DOHH2 (cell line): ENCODE data around the gene FGF22.

Source experiments
- H3F3A ChIP-seq: fragments of 200-600 bp; sonication (generic), shearing (Covaris generic); 2 replicates; pipeline ENCODE4 v1.6.0; 2016; ENCODE audit warnings: antibody characterized with exemption, mild to moderate bottlenecking; ENCODE audit not compliant: control insufficient read depth, insufficient read depth
- H3K27ac ChIP-seq: fragments of 200-600 bp; sonication (generic); 2 replicates; pipeline ENCODE4 v1.5.1; 2014; ENCODE audit warnings: low read depth, mild to moderate bottlenecking, low read length, moderate library complexity
- H3K27me3 ChIP-seq: fragments of 200-600 bp; sonication (generic); 2 replicates; pipeline ENCODE4 v1.6.1; 2014; ENCODE audit warnings: mild to moderate bottlenecking, low read length, mixed read lengths; ENCODE audit not compliant: control insufficient read depth
- H3K36me3 ChIP-seq: fragments of 200-600 bp; sonication (generic); 2 replicates; pipeline ENCODE4 v1.6.1; 2014; ENCODE audit warnings: mild to moderate bottlenecking, low read length, moderate library complexity, mixed read lengths; ENCODE audit not compliant: control insufficient read depth
- H3K4me1 ChIP-seq: fragments of 200-600 bp; sonication (generic); 2 replicates; pipeline ENCODE4 v1.6.1; 2014; ENCODE audit warnings: mild to moderate bottlenecking, low read length, mixed read lengths; ENCODE audit not compliant: control insufficient read depth
- H3K4me2 ChIP-seq: fragments of 200-600 bp; sonication (generic); 2 replicates; pipeline ENCODE4 v1.6.0; 2014; ENCODE audit warnings: mild to moderate bottlenecking, low read length, moderate library complexity
- H3K4me3 ChIP-seq: fragments of 200-600 bp; sonication (generic); 2 replicates; pipeline ENCODE4 v1.5.1; 2014; ENCODE audit warnings: mild to moderate bottlenecking, low read length, mixed read lengths
- H3K79me2 ChIP-seq: fragments of 200-600 bp; sonication (generic); 2 replicates; pipeline ENCODE4 v1.6.1; 2014; ENCODE audit warnings: mild to moderate bottlenecking, low read length, mixed read lengths; ENCODE audit not compliant: control insufficient read depth
- H3K9me2 ChIP-seq: fragments of 200-600 bp; sonication (generic); replicated peaks from 2 replicates; pipeline ENCODE4 v1.6.1; 2014; ENCODE audit warnings: mild to moderate bottlenecking, low read length, mixed read lengths; ENCODE audit not compliant: control insufficient read depth
- H3K9me3 ChIP-seq: fragments of 200-600 bp; sonication (generic); 2 replicates; pipeline ENCODE4 v1.6.1; 2014; ENCODE audit warnings: antibody characterized with exemption, low read length, mixed read lengths; ENCODE audit not compliant: control insufficient read depth, insufficient read depth
- H4K20me1 ChIP-seq: fragments of 200-600 bp; sonication (generic); 2 replicates; pipeline ENCODE4 v1.6.0; 2014; ENCODE audit warnings: low read depth, mild to moderate bottlenecking, antibody characterized with exemption, low read length, moderate library complexity; ENCODE audit not compliant: control insufficient read depth, insufficient read depth
- EZH2phosphoT487 ChIP-seq: fragments of 200-600 bp; sonication (generic); IDR thresholded peaks from 2 replicates; pipeline ENCODE4 v1.6.1; 2017; ENCODE audit warnings: borderline replicate concordance, mild to moderate bottlenecking, antibody characterized with exemption, low read length, moderate library complexity, mixed read lengths
- TF ChIP-seq, protein P1 (sequence below): fragments of 200-600 bp; sonication (generic); IDR thresholded peaks from one replicate; pipeline ENCODE4 v1.5.1; 2014; ENCODE audit warnings: antibody characterized with exemption, mild to moderate bottlenecking, low read depth, low read length; ENCODE audit not compliant: poor library complexity, severe bottlenecking

Gene FGF22

DNA sequence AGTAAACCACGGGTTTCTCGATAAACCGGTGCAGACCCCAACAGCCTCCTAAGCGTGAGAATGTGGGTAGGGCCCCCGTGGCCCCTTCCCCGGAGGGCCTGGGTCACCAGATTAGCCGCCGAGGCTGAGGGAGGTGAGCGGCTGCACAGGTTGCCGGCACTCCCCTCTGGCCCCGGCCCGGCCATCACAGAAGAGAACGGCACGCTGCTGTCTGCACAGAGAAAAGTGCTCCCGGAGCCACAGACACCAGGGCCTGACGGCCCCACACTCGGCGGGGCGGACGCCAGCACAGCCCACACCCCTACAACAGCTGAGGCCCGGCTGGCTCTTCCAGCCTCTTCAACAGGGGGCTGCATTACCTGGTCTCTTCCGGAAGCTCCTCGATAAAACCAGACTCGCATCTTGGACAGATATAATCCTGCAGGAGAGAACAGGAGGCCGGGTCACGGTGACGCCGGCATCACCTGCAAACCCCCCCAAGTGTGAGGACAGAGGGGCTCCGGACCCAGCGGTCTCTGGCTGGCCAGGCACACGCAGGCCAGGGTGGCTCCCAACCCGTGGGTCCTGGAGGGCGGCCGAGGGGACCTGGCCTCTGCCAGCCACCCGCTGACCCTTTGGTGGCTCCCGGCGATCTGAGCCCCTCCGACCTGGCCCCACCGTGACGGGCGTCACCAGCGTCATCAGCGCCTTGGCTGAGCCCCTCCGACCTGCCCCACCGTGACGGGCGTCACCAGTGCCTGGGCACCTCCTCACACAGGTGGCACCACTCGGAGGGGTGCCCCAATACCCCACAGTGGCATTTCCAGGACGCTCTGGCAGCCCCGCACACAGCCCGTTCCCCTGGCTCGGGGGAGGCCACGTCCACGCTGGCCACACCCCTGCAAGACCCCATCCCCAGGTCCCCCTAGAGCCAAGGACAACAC, 13.0 kb downstream of the FGF22 start:
- H3K27ac ChIP-seq: no peak overlapping the region
- peaks cover 77% of the 10 kb centered on the region for H3K36me3 ChIP-seq
- no peaks in the 10 kb centered on the region for H3K9me2 ChIP-seq
- no peak overlapping the region for H3K4me2 ChIP-seq
- no peak overlapping the region for H3K4me3 ChIP-seq
- no peak for TF ChIP-seq EZH2phosphoT487
- H3K27me3 ChIP-seq: no peaks in the 10 kb centered on the region
- peaks cover 18% of the 10 kb centered on the region for H4K20me1 ChIP-seq
- peaks cover 68% of the 10 kb centered on the region for H3K79me2 ChIP-seq
- H3K4me1 ChIP-seq: no peaks in the 10 kb centered on the region
- H3F3A ChIP-seq: no peaks in the 10 kb centered on the region
- H3K9me3 ChIP-seq: no peaks in the 10 kb centered on the region

DNA sequence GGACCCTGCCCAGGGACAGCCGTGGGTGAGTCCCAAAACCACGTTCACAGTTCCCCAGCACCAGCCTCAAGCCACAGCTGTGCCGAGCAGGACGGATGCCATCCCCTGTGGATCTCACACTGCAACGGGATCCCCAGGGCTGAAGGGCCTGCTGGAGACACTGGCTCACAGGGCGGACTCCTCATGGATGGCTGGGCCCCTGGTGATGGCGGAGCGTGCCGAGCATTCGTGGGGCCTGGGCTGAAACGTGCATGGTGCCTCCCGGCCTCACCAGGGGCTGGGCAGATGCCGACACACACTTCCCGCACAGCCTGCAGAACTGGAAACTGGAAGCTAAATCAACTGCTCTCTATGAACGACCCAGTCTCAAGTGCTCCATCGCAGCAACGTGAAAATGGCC, 13.7 kb downstream of the FGF22 start:
- no peaks in the 10 kb centered on the region for H3K4me1 ChIP-seq
- no peaks in the 10 kb centered on the region for H3F3A ChIP-seq
- peaks cover 23% of the 10 kb centered on the region for H4K20me1 ChIP-seq
- H3K4me2 ChIP-seq: no peak overlapping the region
- no peak overlapping the region for H3K4me3 ChIP-seq
- H3K27ac ChIP-seq: no peak overlapping the region
- H3K79me2 ChIP-seq: peaks cover 75% of the 10 kb centered on the region
- TF ChIP-seq EZH2phosphoT487: no peak
- TF ChIP-seq, protein P1, sequence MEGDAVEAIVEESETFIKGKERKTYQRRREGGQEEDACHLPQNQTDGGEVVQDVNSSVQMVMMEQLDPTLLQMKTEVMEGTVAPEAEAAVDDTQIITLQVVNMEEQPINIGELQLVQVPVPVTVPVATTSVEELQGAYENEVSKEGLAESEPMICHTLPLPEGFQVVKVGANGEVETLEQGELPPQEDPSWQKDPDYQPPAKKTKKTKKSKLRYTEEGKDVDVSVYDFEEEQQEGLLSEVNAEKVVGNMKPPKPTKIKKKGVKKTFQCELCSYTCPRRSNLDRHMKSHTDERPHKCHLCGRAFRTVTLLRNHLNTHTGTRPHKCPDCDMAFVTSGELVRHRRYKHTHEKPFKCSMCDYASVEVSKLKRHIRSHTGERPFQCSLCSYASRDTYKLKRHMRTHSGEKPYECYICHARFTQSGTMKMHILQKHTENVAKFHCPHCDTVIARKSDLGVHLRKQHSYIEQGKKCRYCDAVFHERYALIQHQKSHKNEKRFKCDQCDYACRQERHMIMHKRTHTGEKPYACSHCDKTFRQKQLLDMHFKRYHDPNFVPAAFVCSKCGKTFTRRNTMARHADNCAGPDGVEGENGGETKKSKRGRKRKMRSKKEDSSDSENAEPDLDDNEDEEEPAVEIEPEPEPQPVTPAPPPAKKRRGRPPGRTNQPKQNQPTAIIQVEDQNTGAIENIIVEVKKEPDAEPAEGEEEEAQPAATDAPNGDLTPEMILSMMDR: no peak
- H3K9me2 ChIP-seq: no peaks in the 10 kb centered on the region
- H3K36me3 ChIP-seq: peaks cover 82% of the 10 kb centered on the region
- H3K27me3 ChIP-seq: no peaks in the 10 kb centered on the region
- H3K9me3 ChIP-seq: no peaks in the 10 kb centered on the region

DNA sequence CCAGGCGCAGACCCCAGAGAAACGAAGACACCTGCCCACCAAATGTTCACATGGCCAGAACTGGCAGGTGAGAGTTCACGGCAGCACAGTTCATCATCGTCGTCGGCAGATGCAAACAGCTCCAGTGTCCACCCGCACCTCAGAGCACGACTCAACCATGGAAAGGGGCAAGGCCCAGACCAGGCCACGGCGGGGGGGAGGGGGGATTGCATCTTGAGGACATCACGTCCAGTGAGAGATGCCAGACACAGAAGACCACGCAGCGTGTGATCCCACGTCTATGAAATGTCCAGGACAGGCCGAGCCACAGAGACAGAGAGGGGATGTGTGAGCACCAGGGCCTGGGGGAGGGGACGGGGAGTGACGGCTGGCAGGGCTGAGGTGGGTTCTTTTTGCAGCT, 16.0 kb downstream of the FGF22 start:
- no peaks in the 10 kb centered on the region for H3K9me2 ChIP-seq
- peaks cover 87% of the 10 kb centered on the region for H3K36me3 ChIP-seq
- H3K27me3 ChIP-seq: no peaks in the 10 kb centered on the region
- peaks cover 98% of the 10 kb centered on the region for H3K79me2 ChIP-seq
- no peak overlapping the region for H3K4me3 ChIP-seq
- H3K4me1 ChIP-seq: peaks cover 9% of the 10 kb centered on the region
- TF ChIP-seq EZH2phosphoT487: no peak
- TF ChIP-seq, protein P1: no peak
- H3K4me2 ChIP-seq: no peak overlapping the region
- peaks cover 42% of the 10 kb centered on the region for H4K20me1 ChIP-seq
- no peaks in the 10 kb centered on the region for H3K9me3 ChIP-seq
- no peak overlapping the region for H3K27ac ChIP-seq
- H3F3A ChIP-seq: no peaks in the 10 kb centered on the region

DNA sequence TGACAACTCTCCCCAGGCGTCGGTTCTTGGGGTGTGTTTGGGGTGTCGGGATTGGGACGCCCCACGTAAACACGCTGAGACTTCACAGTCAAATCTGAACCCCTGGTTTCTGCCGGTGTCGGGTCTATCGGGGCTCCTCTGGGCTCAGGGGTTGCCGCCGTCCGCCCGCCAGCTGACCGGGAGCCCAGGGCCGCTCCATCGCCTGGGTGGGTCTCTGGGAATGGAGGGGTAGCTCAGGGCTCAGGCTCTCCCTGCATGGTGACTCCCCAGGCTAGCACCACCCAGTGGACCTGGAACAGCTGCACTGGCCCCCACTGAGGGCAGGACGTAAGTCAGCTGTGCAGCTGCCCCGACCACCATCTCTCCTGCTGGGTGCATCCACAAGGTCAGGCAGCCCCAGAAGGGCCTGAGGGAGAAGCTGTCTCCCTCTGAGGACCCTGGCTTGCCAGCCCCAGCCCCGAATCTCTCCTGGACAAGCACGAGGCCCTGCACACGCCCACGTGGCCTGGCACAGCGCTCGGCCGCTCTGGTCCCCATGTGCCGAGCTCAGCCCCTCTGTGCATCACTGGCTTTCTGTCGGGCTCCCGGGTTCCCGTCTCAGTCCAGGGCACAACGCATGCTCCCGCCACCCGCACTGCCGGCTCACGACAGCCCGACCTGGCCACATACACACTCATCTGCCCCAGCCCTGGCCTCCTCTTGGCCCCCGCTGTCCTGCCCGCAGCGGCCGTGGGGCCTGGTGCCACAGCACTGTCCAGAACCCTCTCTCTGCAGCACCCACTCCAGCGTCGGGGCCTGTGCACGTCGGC, 17.3 kb downstream of the FGF22 start:
- Histone ChIP-seq H3K4me1 (peaks cover 16% of the 10 kb centered on the region), H4K20me1 (peaks cover 47% of the 10 kb centered on the region)

More for the DNA sequence above, 17.3 kb downstream of the FGF22 start:
- H3K4me3 ChIP-seq: no peak overlapping the region
- no peak overlapping the region for H3K4me2 ChIP-seq
- no peak overlapping the region for H3K27ac ChIP-seq
- H3K9me2 ChIP-seq: no peaks in the 10 kb centered on the region
- H3K79me2 ChIP-seq: peaks cover 100% of the 10 kb centered on the region
- no peaks in the 10 kb centered on the region for H3K9me3 ChIP-seq
- TF ChIP-seq, protein P1: no peak
- TF ChIP-seq EZH2phosphoT487: no peak
- peaks cover 87% of the 10 kb centered on the region for H3K36me3 ChIP-seq
- H3K27me3 ChIP-seq: no peaks in the 10 kb centered on the region
- H3F3A ChIP-seq: no peaks in the 10 kb centered on the region
